ENCODE measurements around the gene GP1BA.
A peak's percentile ranks its signal among the peaks of the same experiment; 100 is the strongest.

Gene GP1BA

GRCh38 chr17:4931963-4932362 lies at the start of gene GP1BA:
Gene GP1BA, plus strand, starts transcription at chr17:4932277. Its CDS starts 328 bp downstream, at chr17:4932605.
- DNase-seq: no peak

- DNase-seq: no peak
Measured at GRCh38 chr17:4884489-4884888, 47.6 kb upstream of the GP1BA start.

- DNase-seq: no peak
Measured at GRCh38 chr17:4886830-4887229, 45.2 kb upstream of the GP1BA start.

- DNase-seq: no peak
Measured at GRCh38 chr17:4887581-4887980, 44.5 kb upstream of the GP1BA start.

GRCh38 chr17:4891411-4892410 lies 40.4 kb upstream of the GP1BA start:
- no peak for DNase-seq

- DNase-seq: no peak
Measured at GRCh38 chr17:4892499-4893221, 39.4 kb upstream of the GP1BA start.

GRCh38 chr17:4893272-4893671 lies 38.8 kb upstream of the GP1BA start:
- DNase-seq: no peak

- DNase-seq: no peak
Measured at GRCh38 chr17:4893721-4894560, 38.1 kb upstream of the GP1BA start.

GRCh38 chr17:4895121-4895520 lies 37.0 kb upstream of the GP1BA start:
- DNase-seq: no peak

GRCh38 chr17:4895657-4896331 lies 36.3 kb upstream of the GP1BA start:
- DNase-seq: no peak

- DNase-seq: no peak
Measured at GRCh38 chr17:4896332-4897197, 35.5 kb upstream of the GP1BA start.

GRCh38 chr17:4897198-4897687 lies 34.8 kb upstream of the GP1BA start:
- no peak for DNase-seq

- no peak for DNase-seq
Measured at GRCh38 chr17:4897785-4898184, 34.3 kb upstream of the GP1BA start.

GRCh38 chr17:4898351-4898750 lies 33.7 kb upstream of the GP1BA start:
- DNase-seq: no peak

GRCh38 chr17:4898927-4899326 lies 33.1 kb upstream of the GP1BA start:
- no peak for DNase-seq

- peak; percentile 93 for DNase-seq
Measured at GRCh38 chr17:4899341-4900230, 32.5 kb upstream of the GP1BA start, which contains the start of gene C17orf107. Gene C17orf107, plus strand, starts transcription at chr17:4899536. Its CDS starts 227 bp downstream, at chr17:4899763.

GRCh38 chr17:4900231-4901107 lies 31.6 kb upstream of the GP1BA start:
- peak; percentile 65 for DNase-seq

- DNase-seq: peak; percentile 11
Measured at GRCh38 chr17:4901108-4901647, 30.9 kb upstream of the GP1BA start.
